ENCODE results near the gene DMPK. TPM values are rescaled to one million over a fixed set of nuclear protein-coding genes. Genes with fewer than 3 reads are reported as not detected.

Gene DMPK
- total RNA-seq, 4 donors from 2014 or later, result 19.1 to 237 (median 69.2) TPM

Other genes starting within 250 kb of the DMPK start
- gene OPA3, start 197.7 kb downstream of the DMPK start, total RNA-seq, result 10 to 100 TPM in 1 of 4 donors, 1 to 10 TPM in 3; 6.7 to 10.8 (median 8.6) TPM
- gene GPR4, start 180.3 kb downstream of the DMPK start, total RNA-seq, result 1 to 10 TPM in 1 of 4 donors, under 1 TPM in 3; 0.27 to 1.4 (median 0.43) TPM
- 10 to 100 TPM; 40.8 to 64.3 (median 60.0) TPM for gene EML2, start 143.1 kb downstream of the DMPK start, total RNA-seq
- 10 to 100 TPM; 10.1 to 40.4 (median 14.1) TPM for gene GIPR, start 114.3 kb downstream of the DMPK start, total RNA-seq
- 100 to 1,000 TPM in 2 of 4 donors, 10 to 100 TPM in 2; 39.3 to 407 (median 93.4) TPM for gene SNRPD2, start 90.5 kb downstream of the DMPK start, total RNA-seq
- 10 to 100 TPM in 1 of 4 donors, 1 to 10 TPM in 2, under 1 TPM in 1; 0.75 to 17.3 (median 7.2) TPM for gene QPCTL, start 89.8 kb downstream of the DMPK start, total RNA-seq
- 10 to 100 TPM; 14.1 to 40.8 (median 19.6) TPM for gene FBXO46, start 51.6 kb downstream of the DMPK start, total RNA-seq
- not detected for gene MEIOSIN, start 49.1 kb downstream of the DMPK start, total RNA-seq
- gene SIX5, start 13.2 kb downstream of the DMPK start, total RNA-seq, result 10 to 100 TPM in 2 of 4 donors, 1 to 10 TPM in 2; 6.7 to 40.4 (median 9.7) TPM
- 10 to 100 TPM; 26.8 to 72.9 (median 54.8) TPM for gene DMWD, start 10.4 kb upstream of the DMPK start, total RNA-seq
- gene RSPH6A, start 32.8 kb upstream of the DMPK start, total RNA-seq, result 1 to 10 TPM in 1 of 4 donors, not detected in 3; 1.1 TPM
- 100 to 1,000 TPM in 2 of 4 donors, 10 to 100 TPM in 2; 35.2 to 189 (median 81.9) TPM for gene SYMPK, start 80.7 kb upstream of the DMPK start, total RNA-seq
- gene FOXA3, start 81.8 kb upstream of the DMPK start, total RNA-seq, result 10 to 100 TPM in 2 of 4 donors, 1 to 10 TPM in 2; 1.9 to 24.4 (median 9.2) TPM
- 10 to 100 TPM; 24.9 to 34.1 (median 29.5) TPM for gene IRF2BP1, start 103.7 kb upstream of the DMPK start, total RNA-seq
- 10 to 100 TPM in 2 of 4 donors, 1 to 10 TPM in 2; 5.5 to 26.9 (median 8.9) TPM for gene MYPOP, start 120.1 kb upstream of the DMPK start, total RNA-seq
- not detected for gene NANOS2, start 132.3 kb upstream of the DMPK start, total RNA-seq
- 1 to 10 TPM in 1 of 4 donors, under 1 TPM in 2, not detected in 1; 0.41 to 2.2 (median 1.00) TPM for gene NOVA2, start 191.4 kb upstream of the DMPK start, total RNA-seq
- 10 to 100 TPM in 2 of 4 donors, 1 to 10 TPM in 2; 7.8 to 18.7 (median 10.6) TPM for gene CCDC61, start 213.0 kb upstream of the DMPK start, total RNA-seq
- not detected for gene PGLYRP1, start 240.6 kb upstream of the DMPK start, total RNA-seq

All from transverse colon (tissue), 4 donors.